Measurements from ENCODE around the gene DIP2C.

Gene DIP2C

GRCh38 chr10:528173-529165 is 161.0 kb downstream of the DIP2C start:
- TF ChIP-seq, protein P1, sequence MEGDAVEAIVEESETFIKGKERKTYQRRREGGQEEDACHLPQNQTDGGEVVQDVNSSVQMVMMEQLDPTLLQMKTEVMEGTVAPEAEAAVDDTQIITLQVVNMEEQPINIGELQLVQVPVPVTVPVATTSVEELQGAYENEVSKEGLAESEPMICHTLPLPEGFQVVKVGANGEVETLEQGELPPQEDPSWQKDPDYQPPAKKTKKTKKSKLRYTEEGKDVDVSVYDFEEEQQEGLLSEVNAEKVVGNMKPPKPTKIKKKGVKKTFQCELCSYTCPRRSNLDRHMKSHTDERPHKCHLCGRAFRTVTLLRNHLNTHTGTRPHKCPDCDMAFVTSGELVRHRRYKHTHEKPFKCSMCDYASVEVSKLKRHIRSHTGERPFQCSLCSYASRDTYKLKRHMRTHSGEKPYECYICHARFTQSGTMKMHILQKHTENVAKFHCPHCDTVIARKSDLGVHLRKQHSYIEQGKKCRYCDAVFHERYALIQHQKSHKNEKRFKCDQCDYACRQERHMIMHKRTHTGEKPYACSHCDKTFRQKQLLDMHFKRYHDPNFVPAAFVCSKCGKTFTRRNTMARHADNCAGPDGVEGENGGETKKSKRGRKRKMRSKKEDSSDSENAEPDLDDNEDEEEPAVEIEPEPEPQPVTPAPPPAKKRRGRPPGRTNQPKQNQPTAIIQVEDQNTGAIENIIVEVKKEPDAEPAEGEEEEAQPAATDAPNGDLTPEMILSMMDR (IDR thresholded peaks at IDR 0.05; ENCODE audit: low read length, missing control alignments): no peak
- DNase-seq (ENCODE audit: low read depth): no peak
- H3K4me3 ChIP-seq (replicated peaks; ENCODE audit: low read depth, low read length): no peak overlapping the region

DNA sequence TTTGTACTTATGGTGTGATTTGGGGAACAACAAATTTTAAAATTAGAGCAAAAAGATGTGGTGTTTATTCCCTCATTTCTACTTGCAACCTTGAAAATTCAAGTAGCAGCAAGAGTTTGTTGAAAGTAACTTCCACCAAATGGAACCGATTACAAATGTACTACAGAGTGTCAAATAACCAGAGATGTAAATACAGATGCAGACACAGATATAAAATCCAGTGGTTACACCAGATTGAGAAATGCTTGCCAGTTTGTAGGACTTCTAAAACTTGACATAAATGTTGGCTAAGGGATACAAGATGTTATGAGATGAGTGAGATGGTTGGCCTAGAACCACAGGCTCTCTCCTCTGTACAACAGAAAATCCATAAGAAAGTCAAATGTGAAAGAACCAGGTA is 162.1 kb downstream of the DIP2C start:
- TF ChIP-seq, protein P1 (IDR thresholded peaks at IDR 0.05; ENCODE audit: low read length, missing control alignments): no peak
- DNase-seq (ENCODE audit: low read depth): no peak
- no peak overlapping the region for H3K4me3 ChIP-seq (replicated peaks; ENCODE audit: low read depth, low read length)

- TF ChIP-seq, protein P1 (IDR thresholded peaks at IDR 0.05; ENCODE audit: low read length, missing control alignments): no peak
- no peak for DNase-seq (ENCODE audit: low read depth)
- no peak overlapping the region for H3K4me3 ChIP-seq (replicated peaks; ENCODE audit: low read depth, low read length)
Measured at GRCh38 chr10:526651-527312, 162.7 kb downstream of the DIP2C start.

- no peak overlapping the region for H3K4me3 ChIP-seq (replicated peaks; ENCODE audit: low read depth, low read length)
- TF ChIP-seq, protein P1 (IDR thresholded peaks at IDR 0.05; ENCODE audit: low read length, missing control alignments): no peak
- DNase-seq (ENCODE audit: low read depth): no peak
Measured at GRCh38 chr10:525565-526315, 163.7 kb downstream of the DIP2C start.

- no peak overlapping the region for H3K4me3 ChIP-seq (replicated peaks; ENCODE audit: low read depth, low read length)
- TF ChIP-seq, protein P1 (IDR thresholded peaks at IDR 0.05; ENCODE audit: low read length, missing control alignments): no peak
- DNase-seq (ENCODE audit: low read depth): no peak
Measured at GRCh38 chr10:523925-524324, 165.5 kb downstream of the DIP2C start.

DNA sequence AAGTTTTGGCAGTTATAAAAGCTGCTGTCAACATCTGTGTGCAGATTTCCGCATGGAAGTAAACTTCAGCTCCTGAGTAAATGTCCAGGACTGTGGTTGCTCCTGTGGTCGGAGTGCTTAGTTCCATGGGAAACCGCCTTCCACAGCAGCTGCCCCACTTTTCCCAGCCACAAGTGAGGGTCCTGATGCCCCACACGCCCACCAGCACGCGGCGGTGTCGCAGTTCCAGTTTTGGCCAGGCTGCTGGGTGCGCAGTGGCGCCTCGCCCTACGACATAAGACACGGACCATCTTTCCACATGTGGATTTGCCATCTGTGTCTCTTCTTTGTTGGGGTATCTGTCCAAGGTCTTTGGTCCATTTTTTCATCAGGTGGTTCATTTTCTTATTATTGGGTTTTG is 167.1 kb downstream of the DIP2C start:
- no peak overlapping the region for H3K4me3 ChIP-seq (replicated peaks; ENCODE audit: low read depth, low read length)
- TF ChIP-seq, protein P1 (IDR thresholded peaks at IDR 0.05; ENCODE audit: low read length, missing control alignments): no peak
- no peak for DNase-seq (ENCODE audit: low read depth)

All from fibroblast of pulmonary artery (primary cell).